HepG2 (cell line): ENCODE measurements around the gene CASKIN2. TPM values are rescaled to one million over a fixed set of nuclear protein-coding genes. Genes with fewer than 3 reads are reported as not detected.

Experiments used
- ARHGAP35 ChIP-seq: sonication (generic); formaldehyde crosslinking; IDR thresholded peaks from 2 replicates; pipeline ENCODE4 v1.9.0; 2022; ENCODE audit warnings: mild to moderate bottlenecking, inconsistent platforms, moderate library complexity, missing genetic modification reagents, borderline replicate concordance
- ATF6 ChIP-seq: sonication (generic); formaldehyde crosslinking; conservative IDR thresholded peaks from 2 replicates; pipeline ENCODE4 v1.4.0; 2020; ENCODE audit warnings: missing genetic modification reagents
- GLI4 ChIP-seq: sonication (generic); formaldehyde crosslinking; IDR thresholded peaks from 2 replicates; pipeline ENCODE4 v1.5.1; 2020; ENCODE audit warnings: missing genetic modification reagents, mild to moderate bottlenecking, moderate library complexity, borderline replicate concordance
- GPN1 ChIP-seq: sonication (generic); formaldehyde crosslinking; IDR thresholded peaks from 2 replicates; pipeline ENCODE4 v1.5.1; 2020; ENCODE audit warnings: missing genetic modification reagents, borderline replicate concordance
- HNRNPLL ChIP-seq: fragments of 200-400 bp; formaldehyde crosslinking; IDR thresholded peaks from 2 replicates; pipeline ENCODE4 v1.6.1; 2017; ENCODE audit warnings: mild to moderate bottlenecking, low read depth, low read length; ENCODE audit not compliant: poor library complexity, severe bottlenecking
- IKZF1 ChIP-seq: fragments of 450-650 bp; IDR thresholded peaks from 2 replicates; pipeline ENCODE4 v1.7.1; 2016
- ISX ChIP-seq: sonication (generic); formaldehyde crosslinking; conservative IDR thresholded peaks from 2 replicates; pipeline ENCODE4 v1.5.0; 2020; ENCODE audit warnings: missing genetic modification reagents
- JUNB ChIP-seq: sonication (generic); formaldehyde crosslinking; IDR thresholded peaks from 2 replicates; pipeline ENCODE4 v1.8.0; 2022; ENCODE audit warnings: missing genetic modification reagents, mild to moderate bottlenecking, borderline replicate concordance
- KLF11 ChIP-seq: IDR thresholded peaks from 2 replicates; pipeline ENCODE4 v1.6.1; 2016; ENCODE audit warnings: missing compliant biosample characterization
- KLF16 ChIP-seq, 2 experiments: sonication (generic) in 1 of 2; formaldehyde crosslinking in 1 of 2; IDR thresholded peaks; 2 replicates each; pipeline versions ENCODE4 v1.6.1 to v1.8.0; 2016 to 2023; ENCODE audit warnings: missing genetic modification reagents in 2 of 2, missing compliant biosample characterization in 1 of 2
- NR2F2 ChIP-seq: IDR thresholded peaks from 2 replicates; pipeline ENCODE4 v1.6.1; 2012; ENCODE audit warnings: low read depth, inconsistent platforms, borderline replicate concordance
- PBX3 ChIP-seq: sonication (generic); formaldehyde crosslinking; IDR thresholded peaks from 2 replicates; pipeline ENCODE4 v1.8.1; 2023; ENCODE audit warnings: missing genetic modification reagents, inconsistent platforms, borderline replicate concordance
- SALL2 ChIP-seq: sonication (generic); formaldehyde crosslinking; IDR thresholded peaks from 2 replicates; pipeline ENCODE4 v1.8.1; 2023; ENCODE audit warnings: mild to moderate bottlenecking, missing genetic modification reagents, inconsistent platforms
- SIN3B ChIP-seq: fragments of 150-350 bp; IDR thresholded peaks from 2 replicates; pipeline ENCODE4 v1.6.1; 2014; ENCODE audit warnings: low read length
- ZNF253 ChIP-seq: sonication (generic); formaldehyde crosslinking; IDR thresholded peaks from 2 replicates; pipeline ENCODE4 v1.8.0; 2022; ENCODE audit warnings: mild to moderate bottlenecking, missing genetic modification reagents, borderline replicate concordance
- ZNF44 ChIP-seq: sonication (generic); formaldehyde crosslinking; IDR thresholded peaks from 2 replicates; pipeline ENCODE4 v1.5.1; 2020; ENCODE audit warnings: mild to moderate bottlenecking, missing genetic modification reagents
- ZNF574 ChIP-seq: sonication (generic); formaldehyde crosslinking; IDR thresholded peaks from 2 replicates; pipeline ENCODE4 v1.4.0; 2020; ENCODE audit warnings: missing genetic modification reagents
- ZNF616 ChIP-seq: sonication (generic); formaldehyde crosslinking; IDR thresholded peaks from 2 replicates; pipeline ENCODE4 v1.5.0; 2020; ENCODE audit warnings: low read depth, mild to moderate bottlenecking, missing genetic modification reagents
- ZNF724P ChIP-seq: sonication (generic); formaldehyde crosslinking; IDR thresholded peaks from 2 replicates; pipeline ENCODE4 v1.8.0; 2022; ENCODE audit warnings: missing genetic modification reagents, borderline replicate concordance
- ZNF770 ChIP-seq: sonication (generic); formaldehyde crosslinking; IDR thresholded peaks from 2 replicates; pipeline ENCODE4 v1.5.0; 2020; ENCODE audit warnings: mild to moderate bottlenecking, missing genetic modification reagents
- ZNF878 ChIP-seq: sonication (generic); formaldehyde crosslinking; IDR thresholded peaks from 2 replicates; pipeline ENCODE4 v1.8.1; 2023; ENCODE audit warnings: mild to moderate bottlenecking, missing genetic modification reagents, moderate library complexity
- polyA plus RNA-seq, 8 experiments: library from polyadenylated mRNA; depleted of rRNA in 3 of 8; stranded (reverse) in 7 of 8; unstranded in 1 of 8; fragments of >200 nt; fragmentation: Illumina TruSeq in 4 of 8; extraction: Trizol in 4 of 8; gene quantifications; 2 replicates each; pipeline versions ENCODE4 v1.2.1 to v1.2.3, GENCODE V29; 2011 to 2016; ENCODE audit warnings: low read depth in 4 of 8, missing spikeins in 1 of 8, mixed read lengths in 1 of 8; ENCODE audit not compliant: insufficient read depth in 1 of 8
- total RNA-seq, 5 experiments: library from RNA; depleted of rRNA; stranded (reverse); fragments of >200 nt; fragmentation: Illumina TruSeq; extraction: Trizol; gene quantifications; 2 replicates each; pipeline ENCODE4 v1.2.3, GENCODE V29; 2016; ENCODE audit warnings: low read depth in 1 of 5

CASKIN2 gene
- total and polyA plus RNA-seq, 2 of the 13 experiments (the other 11 are each of a cell fraction or from before 2014, with no cell fraction given): 5.2 to 7.8 TPM

- TF ChIP-seq ZNF253: no peak; the same call in 1 of the 2 replicates
- TF ChIP-seq NR2F2: no peak; the same call in 1 of the 2 replicates
- peak; percentile 93 for TF ChIP-seq ZNF616 (CRISPR knock-in tag)
- no peak; the same call in 1 of the 2 replicates for TF ChIP-seq SIN3B
- no peak; the same call in 1 of the 2 replicates for TF ChIP-seq ZNF574 (CRISPR knock-in tag)
- TF ChIP-seq ZNF878 (CRISPR knock-in tag): no peak
- TF ChIP-seq ZNF44 (CRISPR knock-in tag): peak; percentile 99
- peak; percentile 100; the same call in 1 of the 2 replicates for TF ChIP-seq GLI4 (CRISPR knock-in tag)
- peak; percentile 89 for TF ChIP-seq ARHGAP35
- no peak for TF ChIP-seq IKZF1
- TF ChIP-seq KLF11: peak; percentile 80
- peak; percentile 88 for TF ChIP-seq ZNF770 (CRISPR knock-in tag)
- TF ChIP-seq ISX (CRISPR knock-in tag): no peak; the same call in 1 of the 2 replicates
- TF ChIP-seq ZNF724P (CRISPR knock-in tag): peak; percentile 97
- peak; percentile 87 for TF ChIP-seq PBX3 (CRISPR knock-in tag)
- TF ChIP-seq ATF6 (CRISPR knock-in tag): peak; percentile 96; the same call in 1 of the 2 replicates
- peak; percentile 60 to 96; a peak in 2 of 4 replicates for TF ChIP-seq KLF16 (CRISPR knock-in tag; IDR thresholded peaks at IDR 0.05)
- TF ChIP-seq HNRNPLL: peak; percentile 70
- TF ChIP-seq SALL2 (CRISPR knock-in tag): peak; percentile 28; the same call in 1 of the 2 replicates
- no peak for TF ChIP-seq JUNB (CRISPR knock-in tag)
- TF ChIP-seq GPN1 (CRISPR knock-in tag): peak; percentile 93; the same call in 1 of the 2 replicates
Observed at GRCh38 chr17:75515496-75516254, at the start of gene CASKIN2 (continued).
